ENCODE results near the gene WWTR1.

Gene WWTR1

GRCh38 chr3:149490260-149490971 lies 167.4 kb downstream of the WWTR1 start:
- DNase-seq: no peak

GRCh38 chr3:149489060-149489690 lies 168.7 kb downstream of the WWTR1 start:
- DNase-seq: no peak

GRCh38 chr3:149487598-149488197 lies 170.1 kb downstream of the WWTR1 start:
- peak; percentile 38 for DNase-seq

- DNase-seq: no peak
These were observed 171.1 kb downstream of the WWTR1 start for GRCh38 chr3:149486726-149487125.

GRCh38 chr3:149481491-149481890 lies 176.3 kb downstream of the WWTR1 start:
- DNase-seq: no peak

GRCh38 chr3:149481056-149481455 lies 176.8 kb downstream of the WWTR1 start:
- no peak for DNase-seq

GRCh38 chr3:149480326-149481017 lies 177.4 kb downstream of the WWTR1 start:
- DNase-seq: peak; percentile 14

- no peak for DNase-seq
These were observed 178.1 kb downstream of the WWTR1 start for GRCh38 chr3:149479621-149480325.

GRCh38 chr3:149476225-149476624 lies 181.6 kb downstream of the WWTR1 start:
- no peak for DNase-seq

- DNase-seq: no peak
These were observed 182.3 kb downstream of the WWTR1 start for GRCh38 chr3:149475451-149476060.

- no peak for DNase-seq
These were observed 183.5 kb downstream of the WWTR1 start, which contains the start of gene TM4SF4 for GRCh38 chr3:149474250-149474817. TM4SF4 (plus strand) TSS chr3:149474697; CDS start chr3:149474878, 181 bp downstream.

- DNase-seq: no peak
These were observed 184.2 kb downstream of the WWTR1 start for GRCh38 chr3:149473357-149474249.

- DNase-seq: no peak
These were observed 185.6 kb downstream of the WWTR1 start for GRCh38 chr3:149472030-149472797.

- no peak for DNase-seq
These were observed 187.4 kb downstream of the WWTR1 start for GRCh38 chr3:149470381-149470780.

- no peak for DNase-seq
These were observed 189.2 kb downstream of the WWTR1 start for GRCh38 chr3:149468504-149469212.

All from activated naive CD4-positive, alpha-beta T cell treated with Interleukin-2 at 50 U/mL for 16 hours (primary cell).